Esophagus mucosa (tissue), 1 donor: ENCODE data around the gene BTBD9. TPM values are rescaled to one million over a fixed set of nuclear protein-coding genes. Genes with fewer than 3 reads are reported as not detected.

ENCODE experiments used
- ATAC-seq: fragments of 200-7000 bp; cut with Tn5 transposase; one replicate; pipeline ENCODE4 v1.9.1; 2020
- total RNA-seq: library from RNA; stranded (reverse); gene quantifications from one replicate; pipeline ENCODE4 v1.2.4, GENCODE V29; 2023
- donor health status: DM: yes; HTN: yes; CAD: no.

The BTBD9 gene
- total RNA-seq, 1 donor from 2014 or later: 13.4 TPM

- no peak for ATAC-seq
These were observed 133.9 kb downstream of the BTBD9 start for GRCh38 chr6:38505826-38506225.

GRCh38 chr6:38504996-38505395 is 134.7 kb downstream of the BTBD9 start:
- no peak for ATAC-seq

- ATAC-seq: no peak
These were observed 135.6 kb downstream of the BTBD9 start for GRCh38 chr6:38503960-38504682.

GRCh38 chr6:38503032-38503773 is 136.5 kb downstream of the BTBD9 start:
- no peak for ATAC-seq

- ATAC-seq: no peak
These were observed 137.3 kb downstream of the BTBD9 start for GRCh38 chr6:38502423-38502822.

GRCh38 chr6:38501931-38502330 is 137.8 kb downstream of the BTBD9 start:
- ATAC-seq: no peak

- ATAC-seq: no peak
These were observed 140.1 kb downstream of the BTBD9 start for GRCh38 chr6:38499529-38500096.

- ATAC-seq: no peak
These were observed 140.8 kb downstream of the BTBD9 start for GRCh38 chr6:38498805-38499445.

- no peak for ATAC-seq
These were observed 141.6 kb downstream of the BTBD9 start for GRCh38 chr6:38498085-38498484.

GRCh38 chr6:38497546-38497945 is 142.2 kb downstream of the BTBD9 start:
- ATAC-seq: no peak

- ATAC-seq: no peak
These were observed 143.7 kb downstream of the BTBD9 start for GRCh38 chr6:38495922-38496635.

GRCh38 chr6:38495518-38495917 is 144.2 kb downstream of the BTBD9 start:
- ATAC-seq: no peak

- peak; percentile 45 for ATAC-seq
These were observed 145.7 kb downstream of the BTBD9 start for GRCh38 chr6:38493931-38494547.

- no peak for ATAC-seq
These were observed 147.7 kb downstream of the BTBD9 start for GRCh38 chr6:38492031-38492430.

GRCh38 chr6:38489951-38490350 is 149.8 kb downstream of the BTBD9 start:
- no peak for ATAC-seq

GRCh38 chr6:38487423-38487822 is 152.3 kb downstream of the BTBD9 start:
- no peak for ATAC-seq

GRCh38 chr6:38485488-38485887 is 154.2 kb downstream of the BTBD9 start:
- ATAC-seq: no peak

GRCh38 chr6:38484656-38485055 is 155.1 kb downstream of the BTBD9 start:
- ATAC-seq: no peak

- ATAC-seq: no peak
These were observed 156.2 kb downstream of the BTBD9 start for GRCh38 chr6:38483526-38483925.

- no peak for ATAC-seq
These were observed 157.3 kb downstream of the BTBD9 start for GRCh38 chr6:38482466-38482865.

GRCh38 chr6:38481851-38482250 is 157.9 kb downstream of the BTBD9 start:
- ATAC-seq: no peak

GRCh38 chr6:38481211-38481836 is 158.4 kb downstream of the BTBD9 start:
- no peak for ATAC-seq
